Keratinocyte (primary cell): ENCODE results near the gene SH3BGRL3. TPM values are rescaled to one million over a fixed set of nuclear protein-coding genes. Genes with fewer than 3 reads are reported as not detected.

Source experiments
- DNase-seq: peaks from one replicate; pipeline ENCODE4 v3.0.0-alpha.2; 2011; ENCODE audit warnings: low read depth, missing footprints, low spot score
- FAIRE-seq: peaks from 2 replicates; lab custom pipeline; 2011; peaks lifted over from hg19 to GRCh38; lab: Jason Lieb, UNC
- H2AFZ ChIP-seq: 2 replicates; pipeline ENCODE4 v1.6.0; 2012; ENCODE audit warnings: low read length, control low read depth, inconsistent platforms; ENCODE audit not compliant: control insufficient read depth
- H3K27ac ChIP-seq: 2 replicates; pipeline ENCODE4 v1.5.1; 2011; ENCODE audit warnings: low read length; ENCODE audit not compliant: control insufficient read depth, insufficient read depth
- H3K27me3 ChIP-seq: 3 replicates; pipeline ENCODE4 v1.6.0; 2011; ENCODE audit warnings: low read length; ENCODE audit not compliant: control insufficient read depth, insufficient read depth; ENCODE audit errors: extremely low read depth
- H3K36me3 ChIP-seq, 2 experiments: 2 replicates in 1 of 2; 3 replicates in 1 of 2; pipeline ENCODE4 v1.5.1; 2011; ENCODE audit warnings: low read length in 2 of 2, mild to moderate bottlenecking in 1 of 2; ENCODE audit not compliant: control insufficient read depth in 2 of 2, insufficient read depth in 2 of 2; ENCODE audit errors: extremely low read depth in 1 of 2
- H3K4me1 ChIP-seq: 3 replicates; pipeline ENCODE4 v1.5.1; 2011; ENCODE audit warnings: low read length; ENCODE audit not compliant: control insufficient read depth, insufficient read depth; ENCODE audit errors: extremely low read depth
- H3K4me2 ChIP-seq: 3 replicates; pipeline ENCODE4 v1.6.0; 2011; ENCODE audit warnings: low read depth, low read length; ENCODE audit not compliant: control insufficient read depth, insufficient read depth; ENCODE audit errors: extremely low read depth
- H3K4me3 ChIP-seq, 3 experiments: fragments of 200-600 bp in 1 of 3; sonication (generic) in 1 of 3; 2 replicates in 2 of 3; 3 replicates in 1 of 3; pipeline ENCODE4 v1.5.1; 2011 to 2016; ENCODE audit warnings: low read length in 3 of 3, mild to moderate bottlenecking in 3 of 3, control low read depth in 2 of 3, inconsistent platforms in 1 of 3, low read depth in 1 of 3, mixed read lengths in 1 of 3, mixed run types in 1 of 3, moderate library complexity in 1 of 3; ENCODE audit not compliant: control insufficient read depth in 2 of 3, insufficient read depth in 2 of 3; ENCODE audit errors: extremely low read depth in 1 of 3
- H3K79me2 ChIP-seq: 2 replicates; pipeline ENCODE4 v1.6.0; 2012; ENCODE audit warnings: low read length; ENCODE audit not compliant: control insufficient read depth, insufficient read depth
- H3K9ac ChIP-seq: 3 replicates; pipeline ENCODE4 v1.6.0; 2011; ENCODE audit warnings: low read length; ENCODE audit not compliant: control insufficient read depth, insufficient read depth; ENCODE audit errors: extremely low read depth
- H3K9me1 ChIP-seq: 3 replicates; pipeline ENCODE4 v1.6.0; 2011; ENCODE audit warnings: low read length; ENCODE audit not compliant: control insufficient read depth, insufficient read depth; ENCODE audit errors: extremely low read depth
- H3K9me3 ChIP-seq: 2 replicates; pipeline ENCODE4 v1.5.1; 2012; ENCODE audit warnings: low read depth, low read length; ENCODE audit not compliant: control insufficient read depth
- H4K20me1 ChIP-seq: 3 replicates; pipeline ENCODE4 v1.6.0; 2011; ENCODE audit warnings: low read length; ENCODE audit not compliant: control insufficient read depth, insufficient read depth; ENCODE audit errors: extremely low read depth
- EZH2 ChIP-seq: IDR thresholded peaks from one replicate; pipeline ENCODE4 v1.6.1; 2012; ENCODE audit warnings: inconsistent platforms, mild to moderate bottlenecking, low read length, moderate library complexity
- dilution Hi-C: fragments of 300-500 bp; cut with MboI; formaldehyde crosslinking; loops from one replicate; pipeline ENCODE4 v1.7.0; 2020; ENCODE audit warnings: low sequenced_read_pairs; ENCODE audit not compliant: extremely low pct_ligation_motif_present
- polyA plus RNA-seq, 5 experiments: library from polyadenylated mRNA; depleted of rRNA in 3 of 5; stranded (reverse) in 3 of 5; stranded (forward) in 1 of 5; unstranded in 1 of 5; fragments of >200 nt; gene quantifications; 1 replicate in 1 of 5; 2 replicates in 3 of 5; 3 replicates in 1 of 5; pipeline versions ENCODE4 v1.2.1 to v1.2.3, GENCODE V29; 2011 to 2012; ENCODE audit warnings: missing spikeins in 2 of 5, low read depth in 1 of 5, low replicate concordance in 1 of 5
- TF ChIP-seq, protein P1 (sequence below), 3 experiments: IDR thresholded peaks in 1 of 3; conservative IDR thresholded peaks in 1 of 3; optimal IDR thresholded peaks in 1 of 3; 2 replicates in 2 of 3; 3 replicates in 1 of 3; pipeline versions ENCODE3 to v1.5.1; 2011; ENCODE audit warnings: low read length in 3 of 3, mild to moderate bottlenecking in 3 of 3, moderate library complexity in 2 of 3, control low read depth in 1 of 3, inconsistent platforms in 1 of 3; ENCODE audit not compliant: insufficient read depth in 2 of 3; ENCODE audit errors: extremely low read depth in 1 of 3

Gene SH3BGRL3
- polyA plus RNA-seq, 1 donor (not counting 4 experiments of a cell fraction or from before 2014, with no cell fraction given) = 196 TPM

GRCh38 chr1:26286064-26286416 is 6.2 kb downstream of the SH3BGRL3 start:
- Histone ChIP-seq H3K4me1 (peaks cover 39% of the 10 kb centered on the region), H3K4me2 (no peak overlapping the region), H3K9me3 (no peaks in the 10 kb centered on the region), H4K20me1 (peaks cover 14% of the 10 kb centered on the region), H3K9me1 (peaks cover 3% of the 10 kb centered on the region), H3K27me3 (no peaks in the 10 kb centered on the region), H2AFZ (no peak overlapping the region), H3K9ac (no peak overlapping the region), H3K27ac (no peak overlapping the region), H3K4me3 (no peak overlapping the region), H3K79me2 (peaks cover 11% of the 10 kb centered on the region), H3K36me3 (peaks cover 15 to 24% of the 10 kb centered on the region in 2 experiments)
- DNase-seq = no peak
- TF ChIP-seq, protein P1, sequence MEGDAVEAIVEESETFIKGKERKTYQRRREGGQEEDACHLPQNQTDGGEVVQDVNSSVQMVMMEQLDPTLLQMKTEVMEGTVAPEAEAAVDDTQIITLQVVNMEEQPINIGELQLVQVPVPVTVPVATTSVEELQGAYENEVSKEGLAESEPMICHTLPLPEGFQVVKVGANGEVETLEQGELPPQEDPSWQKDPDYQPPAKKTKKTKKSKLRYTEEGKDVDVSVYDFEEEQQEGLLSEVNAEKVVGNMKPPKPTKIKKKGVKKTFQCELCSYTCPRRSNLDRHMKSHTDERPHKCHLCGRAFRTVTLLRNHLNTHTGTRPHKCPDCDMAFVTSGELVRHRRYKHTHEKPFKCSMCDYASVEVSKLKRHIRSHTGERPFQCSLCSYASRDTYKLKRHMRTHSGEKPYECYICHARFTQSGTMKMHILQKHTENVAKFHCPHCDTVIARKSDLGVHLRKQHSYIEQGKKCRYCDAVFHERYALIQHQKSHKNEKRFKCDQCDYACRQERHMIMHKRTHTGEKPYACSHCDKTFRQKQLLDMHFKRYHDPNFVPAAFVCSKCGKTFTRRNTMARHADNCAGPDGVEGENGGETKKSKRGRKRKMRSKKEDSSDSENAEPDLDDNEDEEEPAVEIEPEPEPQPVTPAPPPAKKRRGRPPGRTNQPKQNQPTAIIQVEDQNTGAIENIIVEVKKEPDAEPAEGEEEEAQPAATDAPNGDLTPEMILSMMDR (optimal IDR thresholded peaks at IDR 0.05 in 1 of 3, IDR thresholded peaks at IDR 0.05 in 1 of 3, conservative IDR thresholded peaks at IDR 0.05 in 1 of 3; ENCODE audit: extremely low read depth in 1 of 3, insufficient read depth in 2 of 3, low read length in 3 of 3) = no peak
- TF ChIP-seq EZH2 = no peak
- dilution Hi-C loops = no loop called here
- no peak for FAIRE-seq

GRCh38 chr1:26287033-26287711 is 7.3 kb downstream of the SH3BGRL3 start:
- H3K4me1 ChIP-seq = peaks cover 30% of the 10 kb centered on the region
- TF ChIP-seq, protein P1 (optimal IDR thresholded peaks at IDR 0.05 in 1 of 3, IDR thresholded peaks at IDR 0.05 in 1 of 3, conservative IDR thresholded peaks at IDR 0.05 in 1 of 3; ENCODE audit: extremely low read depth in 1 of 3, insufficient read depth in 2 of 3, low read length in 3 of 3) = no peak
- no peak for TF ChIP-seq EZH2
- H3K27ac ChIP-seq = no peak overlapping the region
- no peaks in the 10 kb centered on the region for H3K9me3 ChIP-seq
- no peak overlapping the region for H3K4me2 ChIP-seq
- H3K9ac ChIP-seq = no peak overlapping the region
- no peak for DNase-seq
- peaks cover 8 to 16% of the 10 kb centered on the region in 2 experiments for H3K36me3 ChIP-seq
- peaks cover 8% of the 10 kb centered on the region for H4K20me1 ChIP-seq
- H3K9me1 ChIP-seq = no peaks in the 10 kb centered on the region
- no peak for FAIRE-seq
- H3K27me3 ChIP-seq = no peaks in the 10 kb centered on the region
- no peak overlapping the region for H3K4me3 ChIP-seq
- no peak overlapping the region for H2AFZ ChIP-seq
- peaks cover 2% of the 10 kb centered on the region for H3K79me2 ChIP-seq
- dilution Hi-C loops = no loop called here
